Uterus (tissue), 4 donors: ENCODE data around the gene LRP1. TPM values are rescaled to one million over a fixed set of nuclear protein-coding genes. Genes with fewer than 3 reads are reported as not detected.

Source experiments
- DNase-seq, 2 donors: peaks; one replicate each; pipeline ENCODE4 v3.0.0-alpha.2; 2019 to 2020
- H3K27ac ChIP-seq, 2 donors: fragments of 200-600 bp; sonication (generic); 1 replicate in 1 of 2; 2 replicates in 1 of 2; pipeline ENCODE4 v1.5.1; 2016 to 2018
- H3K27me3 ChIP-seq, 2 donors: fragments of 200-600 bp; sonication (generic); one replicate each; pipeline ENCODE4 v1.5.1; 2018 to 2019; ENCODE audit warnings: control low read depth in 1 of 2
- H3K36me3 ChIP-seq, 2 donors: fragments of 200-600 bp; sonication (generic); one replicate each; pipeline ENCODE4 v1.5.1; 2019; ENCODE audit warnings: control low read depth in 1 of 2
- H3K4me1 ChIP-seq, 2 donors: fragments of 200-600 bp; sonication (generic); one replicate each; pipeline ENCODE4 v1.5.1; 2018 to 2019; ENCODE audit warnings: control low read depth in 1 of 2
- H3K4me3 ChIP-seq, 2 donors: fragments of 200-600 bp; sonication (generic); 1 replicate in 1 of 2; 2 replicates in 1 of 2; pipeline ENCODE4 v1.5.1; 2018 to 2019; ENCODE audit warnings: mild to moderate bottlenecking in 1 of 2
- H3K9me3 ChIP-seq, 2 donors: fragments of 200-600 bp; sonication (generic); one replicate each; pipeline ENCODE4 v1.5.1; 2019; ENCODE audit warnings: control low read depth in 1 of 2
- POLR2A ChIP-seq, 2 donors: fragments of 450-650 bp; IDR thresholded peaks; one replicate each; pipeline ENCODE4 v1.6.1; 2016; ENCODE audit warnings: antibody characterized with exemption in 2 of 2, mild to moderate bottlenecking in 1 of 2, moderate library complexity in 1 of 2
- intact Hi-C: fragments of 100-400 bp; cut with DNase I; formaldehyde crosslinking; loops from one replicate; pipeline ENCODE4 v1.15.1; 2023; ENCODE audit warnings: low total_unique reads
- total RNA-seq, 4 donors: library from RNA; depleted of rRNA in 3 of 4; stranded (reverse); fragments of >200 nt in 3 of 4; gene quantifications; one replicate each; pipeline versions ENCODE4 v1.1.0 to v1.2.4, GENCODE V29; 2014 to 2023
- TF ChIP-seq, protein P1 (sequence below), 4 experiments: fragments of 200-600 bp in 2 of 4; fragments of 450-650 bp in 2 of 4; sonication (generic) in 2 of 4; IDR thresholded peaks; one replicate each; pipeline ENCODE4 v1.5.1; 2016 to 2019; ENCODE audit warnings: antibody characterized with exemption in 4 of 4, mild to moderate bottlenecking in 2 of 4, moderate library complexity in 1 of 4
- donor health status: DM: yes; HTN: yes; CAD: no.

The LRP1 gene
- total RNA-seq, 4 donors from 2014 or later, result 164 to 507 (median 318) TPM

DNA sequence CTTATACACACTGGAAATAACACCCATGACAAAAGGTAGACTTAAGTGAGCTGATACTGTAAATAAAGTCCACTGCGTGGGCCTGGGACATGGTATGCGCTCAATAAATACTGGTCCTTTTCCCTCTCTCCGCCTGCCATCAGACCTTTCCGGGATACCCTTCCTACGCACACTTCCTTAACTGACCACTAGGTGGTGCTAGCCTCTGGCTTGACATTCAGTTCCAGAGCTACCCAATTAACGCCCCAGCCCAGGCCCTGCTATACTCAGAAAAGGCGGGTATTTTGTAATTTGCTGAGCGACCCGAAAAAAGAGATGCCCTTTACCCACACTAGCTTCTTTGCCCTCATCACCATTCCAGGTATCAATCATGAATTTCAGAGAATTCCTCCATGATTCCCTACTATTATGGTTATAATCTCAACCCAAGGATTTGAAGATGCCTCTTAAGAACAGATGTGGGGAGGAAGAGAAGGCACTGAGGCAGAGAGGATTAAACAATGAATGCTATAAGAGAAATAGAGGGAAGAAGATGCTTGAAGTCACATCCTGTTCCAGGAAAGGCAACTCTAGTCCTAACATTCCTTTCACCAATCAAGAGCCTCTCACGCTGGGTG is 3.9 kb upstream of the LRP1 start:
- Histone ChIP-seq H3K27ac (peak overlapping the region in 1 of 2 donors; percentile 35), H3K27me3 (no peaks in the 10 kb centered on the region), H3K4me1 (no peaks in the 10 kb centered on the region), H3K36me3 (no peaks in the 10 kb centered on the region), H3K4me3 (no peak overlapping the region), H3K9me3 (no peaks in the 10 kb centered on the region)
- intact Hi-C loops, result no loop called here
- TF ChIP-seq, protein P1, sequence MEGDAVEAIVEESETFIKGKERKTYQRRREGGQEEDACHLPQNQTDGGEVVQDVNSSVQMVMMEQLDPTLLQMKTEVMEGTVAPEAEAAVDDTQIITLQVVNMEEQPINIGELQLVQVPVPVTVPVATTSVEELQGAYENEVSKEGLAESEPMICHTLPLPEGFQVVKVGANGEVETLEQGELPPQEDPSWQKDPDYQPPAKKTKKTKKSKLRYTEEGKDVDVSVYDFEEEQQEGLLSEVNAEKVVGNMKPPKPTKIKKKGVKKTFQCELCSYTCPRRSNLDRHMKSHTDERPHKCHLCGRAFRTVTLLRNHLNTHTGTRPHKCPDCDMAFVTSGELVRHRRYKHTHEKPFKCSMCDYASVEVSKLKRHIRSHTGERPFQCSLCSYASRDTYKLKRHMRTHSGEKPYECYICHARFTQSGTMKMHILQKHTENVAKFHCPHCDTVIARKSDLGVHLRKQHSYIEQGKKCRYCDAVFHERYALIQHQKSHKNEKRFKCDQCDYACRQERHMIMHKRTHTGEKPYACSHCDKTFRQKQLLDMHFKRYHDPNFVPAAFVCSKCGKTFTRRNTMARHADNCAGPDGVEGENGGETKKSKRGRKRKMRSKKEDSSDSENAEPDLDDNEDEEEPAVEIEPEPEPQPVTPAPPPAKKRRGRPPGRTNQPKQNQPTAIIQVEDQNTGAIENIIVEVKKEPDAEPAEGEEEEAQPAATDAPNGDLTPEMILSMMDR (IDR thresholded peaks at IDR 0.05), result peak; percentile 95 to 96 (median 96)
- TF ChIP-seq POLR2A (IDR thresholded peaks at IDR 0.05), result no peak
- peak; percentile 79 to 84 for DNase-seq

DNA sequence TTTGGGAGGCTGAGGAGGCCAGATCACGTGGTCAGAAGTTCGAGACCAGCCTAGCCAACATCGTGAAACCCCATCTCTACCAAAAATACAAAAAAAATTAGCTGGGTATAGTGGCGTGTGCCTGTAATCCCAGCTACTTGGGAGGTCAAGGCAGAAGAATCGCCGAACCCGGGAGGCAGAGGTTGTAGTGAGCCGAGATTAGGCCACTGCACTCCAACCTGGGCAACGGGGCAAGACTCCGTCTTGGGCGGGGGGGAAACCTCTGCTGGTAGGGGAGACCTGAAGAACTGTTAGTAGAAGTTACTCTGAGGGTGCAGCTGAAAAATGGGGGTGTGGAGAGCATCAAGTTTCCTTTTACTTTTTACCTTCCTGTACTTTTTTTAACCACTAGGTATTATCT is 2.2 kb upstream of the LRP1 start:
- no peaks in the 10 kb centered on the region for H3K27me3 ChIP-seq
- no peaks in the 10 kb centered on the region for H3K9me3 ChIP-seq
- H3K4me3 ChIP-seq, result no peak overlapping the region
- H3K36me3 ChIP-seq, result no peaks in the 10 kb centered on the region
- peaks cover 0 to 3% of the 10 kb centered on the region in 2 donors for H3K4me1 ChIP-seq
- no peak overlapping the region for H3K27ac ChIP-seq
- no peak for DNase-seq
- intact Hi-C loops, result loop anchor here (5.0 kb wide), 1 partner anchor 51 kb away; no protein-coding TSS in a partner anchor
- TF ChIP-seq POLR2A (IDR thresholded peaks at IDR 0.05), result no peak
- TF ChIP-seq, protein P1 (IDR thresholded peaks at IDR 0.05), result no peak

DNA sequence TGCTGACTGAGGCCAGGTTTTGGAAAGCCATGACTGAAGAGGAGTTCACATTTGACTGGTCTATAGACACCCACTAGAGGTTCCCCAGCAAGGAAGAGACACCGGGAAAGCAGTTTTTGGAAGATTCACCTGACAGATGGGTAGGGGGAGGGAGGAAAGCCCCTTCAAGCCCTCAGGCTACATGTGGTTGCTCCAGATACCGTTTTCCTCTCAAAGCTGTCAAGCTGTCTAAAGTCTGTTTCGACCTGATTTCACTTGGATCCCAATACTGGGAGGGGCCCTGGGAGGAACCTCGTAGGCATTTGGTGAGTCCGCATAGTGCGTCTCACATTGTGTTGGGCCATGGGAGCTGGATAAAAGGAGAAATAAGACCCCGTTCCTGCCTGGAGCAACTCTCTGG is 1.7 kb upstream of the LRP1 start:
- intact Hi-C loops, result loop anchor here (5.0 kb wide), 1 partner anchor 51 kb away; no protein-coding TSS in a partner anchor
- peak in 1 of 2 donors; percentile 18 for DNase-seq
- Histone ChIP-seq H3K9me3 (no peaks in the 10 kb centered on the region), H3K4me3 (no peak overlapping the region), H3K4me1 (peaks cover 0 to 6% of the 10 kb centered on the region in 2 donors), H3K27me3 (no peaks in the 10 kb centered on the region), H3K36me3 (no peaks in the 10 kb centered on the region), H3K27ac (peak overlapping the region; percentile 99 to 100)
- TF ChIP-seq, protein P1 (IDR thresholded peaks at IDR 0.05), result no peak
- TF ChIP-seq POLR2A (IDR thresholded peaks at IDR 0.05), result no peak

DNA sequence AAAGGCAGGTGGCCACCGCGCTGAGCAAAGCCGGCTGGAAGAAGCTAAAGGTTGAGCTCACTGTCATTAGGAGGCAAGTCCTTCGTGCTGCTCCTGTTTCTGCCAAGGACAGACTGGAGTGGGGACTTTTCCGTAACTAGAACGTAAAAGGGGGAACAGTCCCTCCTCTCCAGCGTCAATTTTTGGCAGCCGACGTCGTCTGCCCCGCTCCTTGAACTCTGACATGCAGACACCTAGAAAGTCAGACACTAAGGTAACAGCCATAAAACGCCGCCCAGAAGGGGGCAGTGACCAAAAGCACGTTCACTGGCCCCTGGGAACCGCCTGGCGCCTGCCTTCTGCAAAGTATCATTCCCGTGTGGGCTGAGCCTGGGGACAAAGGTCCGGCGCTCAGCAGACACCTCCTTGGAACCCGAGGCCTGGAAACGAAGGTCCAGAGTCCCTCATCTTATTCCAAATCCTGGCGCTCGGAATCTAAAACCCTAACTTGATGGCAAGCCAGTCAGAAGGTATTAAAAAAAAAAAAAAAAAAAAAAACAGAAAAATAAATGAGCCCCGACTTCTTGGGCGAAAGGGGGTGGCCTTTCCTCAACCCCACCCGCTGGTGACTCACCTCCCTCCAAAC is 1.1 kb upstream of the LRP1 start:
- Histone ChIP-seq H3K9me3 (no peaks in the 10 kb centered on the region), H3K4me3 (peak overlapping the region; percentile 94 to 99), H3K27ac (peak overlapping the region; percentile 99 to 100), H3K36me3 (no peaks in the 10 kb centered on the region), H3K4me1 (peaks cover 0 to 12% of the 10 kb centered on the region in 2 donors), H3K27me3 (no peaks in the 10 kb centered on the region)
- intact Hi-C loops, result loop anchor here (5.0 kb wide), 1 partner anchor 50 kb away; no protein-coding TSS in a partner anchor
- TF ChIP-seq, protein P1 (IDR thresholded peaks at IDR 0.05), result peak; percentile 28 to 52 (median 35)
- TF ChIP-seq POLR2A (IDR thresholded peaks at IDR 0.05), result no peak
- peak; percentile 72 to 73 for DNase-seq
